Measurements from ENCODE around the gene SHROOM3.

GRCh38 chr4:76726631-76727030, 291.6 kb downstream of the SHROOM3 start:
- TF ChIP-seq EZH2phosphoT487 (conservative IDR thresholded peaks at IDR 0.05; ENCODE audit: low read length) = no peak
- TF ChIP-seq CTCF (IDR thresholded peaks at IDR 0.05; ENCODE audit: insufficient read depth, low read length, poor library complexity, severe bottlenecking) = no peak
